PFSK-1 (cell line): ENCODE measurements around the gene HMGN5.

Experiments
- POLR2AphosphoS5 ChIP-seq: IDR thresholded peaks from 2 replicates; pipeline ENCODE4 v1.6.1; 2012; ENCODE audit warnings: low read depth, mild to moderate bottlenecking, control low read depth, low read length, moderate library complexity
- TAF1 ChIP-seq: IDR thresholded peaks from 2 replicates; pipeline ENCODE4 v1.6.1; 2012; ENCODE audit warnings: low read length, control low read depth, borderline replicate concordance; ENCODE audit not compliant: insufficient read depth
- TF ChIP-seq, protein P1 (sequence below), 2 experiments: IDR thresholded peaks; 2 replicates each; pipeline versions ENCODE4 v1.6.1 to v1.8.0; 2011 to 2012; ENCODE audit warnings: low read depth in 2 of 2, low read length in 2 of 2, control low read depth in 1 of 2, inconsistent platforms in 1 of 2, mild to moderate bottlenecking in 1 of 2, moderate library complexity in 1 of 2; ENCODE audit not compliant: insufficient read depth in 1 of 2

DNA sequence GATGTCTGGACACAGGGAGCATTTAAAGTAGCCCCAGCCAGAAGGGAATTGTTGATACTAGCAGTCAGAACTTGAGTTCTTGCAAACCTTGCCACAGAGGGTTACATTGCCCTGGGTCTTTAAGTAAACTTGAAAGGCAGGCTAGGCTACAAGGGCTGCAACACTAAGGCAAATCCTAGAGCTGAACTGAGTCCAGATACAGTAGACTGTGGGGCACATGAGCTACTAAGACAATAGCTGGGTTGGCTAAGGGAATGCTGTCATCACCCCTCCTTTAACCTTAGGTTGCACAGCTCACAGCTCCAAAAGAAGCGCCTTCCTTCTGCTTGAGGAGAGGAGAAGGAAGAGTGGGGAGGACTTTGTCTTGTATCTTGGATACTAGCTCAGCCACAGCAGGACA, 35.8 kb upstream of the HMGN5 start:
- TF ChIP-seq, protein P1, sequence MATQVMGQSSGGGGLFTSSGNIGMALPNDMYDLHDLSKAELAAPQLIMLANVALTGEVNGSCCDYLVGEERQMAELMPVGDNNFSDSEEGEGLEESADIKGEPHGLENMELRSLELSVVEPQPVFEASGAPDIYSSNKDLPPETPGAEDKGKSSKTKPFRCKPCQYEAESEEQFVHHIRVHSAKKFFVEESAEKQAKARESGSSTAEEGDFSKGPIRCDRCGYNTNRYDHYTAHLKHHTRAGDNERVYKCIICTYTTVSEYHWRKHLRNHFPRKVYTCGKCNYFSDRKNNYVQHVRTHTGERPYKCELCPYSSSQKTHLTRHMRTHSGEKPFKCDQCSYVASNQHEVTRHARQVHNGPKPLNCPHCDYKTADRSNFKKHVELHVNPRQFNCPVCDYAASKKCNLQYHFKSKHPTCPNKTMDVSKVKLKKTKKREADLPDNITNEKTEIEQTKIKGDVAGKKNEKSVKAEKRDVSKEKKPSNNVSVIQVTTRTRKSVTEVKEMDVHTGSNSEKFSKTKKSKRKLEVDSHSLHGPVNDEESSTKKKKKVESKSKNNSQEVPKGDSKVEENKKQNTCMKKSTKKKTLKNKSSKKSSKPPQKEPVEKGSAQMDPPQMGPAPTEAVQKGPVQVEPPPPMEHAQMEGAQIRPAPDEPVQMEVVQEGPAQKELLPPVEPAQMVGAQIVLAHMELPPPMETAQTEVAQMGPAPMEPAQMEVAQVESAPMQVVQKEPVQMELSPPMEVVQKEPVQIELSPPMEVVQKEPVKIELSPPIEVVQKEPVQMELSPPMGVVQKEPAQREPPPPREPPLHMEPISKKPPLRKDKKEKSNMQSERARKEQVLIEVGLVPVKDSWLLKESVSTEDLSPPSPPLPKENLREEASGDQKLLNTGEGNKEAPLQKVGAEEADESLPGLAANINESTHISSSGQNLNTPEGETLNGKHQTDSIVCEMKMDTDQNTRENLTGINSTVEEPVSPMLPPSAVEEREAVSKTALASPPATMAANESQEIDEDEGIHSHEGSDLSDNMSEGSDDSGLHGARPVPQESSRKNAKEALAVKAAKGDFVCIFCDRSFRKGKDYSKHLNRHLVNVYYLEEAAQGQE (IDR thresholded peaks at IDR 0.05; ENCODE audit: insufficient read depth in 1 of 2, low read depth in 2 of 2, low read length in 2 of 2) = no peak
- TF ChIP-seq POLR2AphosphoS5 = no peak
- TF ChIP-seq TAF1 = no peak
